ENCODE results near the gene LRCH1. TPM values are rescaled to one million over a fixed set of nuclear protein-coding genes. Genes with fewer than 3 reads are reported as not detected.

LRCH1 gene
- total RNA-seq, 1 experiment from 2014 or later: 11.7 TPM

DNA sequence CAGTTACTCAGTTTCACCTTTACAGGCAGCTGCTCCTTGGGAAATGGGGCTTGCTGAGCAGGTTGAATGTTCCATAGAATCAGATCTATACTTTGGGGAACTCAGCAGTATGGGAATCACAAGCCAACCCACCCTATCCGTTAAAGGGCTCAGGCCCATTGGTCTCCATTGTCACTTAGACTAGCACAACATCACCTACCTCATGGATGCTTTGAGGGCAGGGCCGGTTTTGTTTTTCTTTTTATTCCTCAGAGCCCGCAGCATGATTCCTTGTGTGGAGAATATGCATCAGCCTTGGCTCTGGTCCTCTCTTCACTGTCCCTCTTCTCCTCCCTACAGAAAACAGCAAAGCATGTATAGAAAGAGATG, 48.0 kb downstream of the LRCH1 start:
- H3K36me3 Mint-ChIP-seq (ENCODE audit: insufficient read depth, unreplicated experiment): no peaks in the 10 kb centered on the region
- CTCF ChIA-PET: no interaction called here
- H3K27ac Mint-ChIP-seq (ENCODE audit: unreplicated experiment): peak overlapping the region; percentile 63
- no peak for DNase-seq
- H3K9me3 Mint-ChIP-seq (ENCODE audit: low read depth, unreplicated experiment): no peaks in the 10 kb centered on the region
- H3K4me1 Mint-ChIP-seq (ENCODE audit: low read depth, unreplicated experiment): peaks cover 42% of the 10 kb centered on the region
- TF ChIP-seq, protein P1, sequence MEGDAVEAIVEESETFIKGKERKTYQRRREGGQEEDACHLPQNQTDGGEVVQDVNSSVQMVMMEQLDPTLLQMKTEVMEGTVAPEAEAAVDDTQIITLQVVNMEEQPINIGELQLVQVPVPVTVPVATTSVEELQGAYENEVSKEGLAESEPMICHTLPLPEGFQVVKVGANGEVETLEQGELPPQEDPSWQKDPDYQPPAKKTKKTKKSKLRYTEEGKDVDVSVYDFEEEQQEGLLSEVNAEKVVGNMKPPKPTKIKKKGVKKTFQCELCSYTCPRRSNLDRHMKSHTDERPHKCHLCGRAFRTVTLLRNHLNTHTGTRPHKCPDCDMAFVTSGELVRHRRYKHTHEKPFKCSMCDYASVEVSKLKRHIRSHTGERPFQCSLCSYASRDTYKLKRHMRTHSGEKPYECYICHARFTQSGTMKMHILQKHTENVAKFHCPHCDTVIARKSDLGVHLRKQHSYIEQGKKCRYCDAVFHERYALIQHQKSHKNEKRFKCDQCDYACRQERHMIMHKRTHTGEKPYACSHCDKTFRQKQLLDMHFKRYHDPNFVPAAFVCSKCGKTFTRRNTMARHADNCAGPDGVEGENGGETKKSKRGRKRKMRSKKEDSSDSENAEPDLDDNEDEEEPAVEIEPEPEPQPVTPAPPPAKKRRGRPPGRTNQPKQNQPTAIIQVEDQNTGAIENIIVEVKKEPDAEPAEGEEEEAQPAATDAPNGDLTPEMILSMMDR (IDR thresholded peaks at IDR 0.05; ENCODE audit: unreplicated experiment): no peak
- intact Hi-C loops (cut with micrococcal nuclease; ENCODE audit: unreplicated experiment): loop anchor here (5.0 kb wide), 1 partner anchor 49 kb away; the partner anchor contains the start of gene LRCH1
- no TSS peak for BruUV-seq (replicated peaks)
- H3K27me3 Mint-ChIP-seq (ENCODE audit: unreplicated experiment): no peaks in the 10 kb centered on the region
- H3K4me3 Mint-ChIP-seq (ENCODE audit: low read depth, unreplicated experiment): peak overlapping the region; percentile 17

DNA sequence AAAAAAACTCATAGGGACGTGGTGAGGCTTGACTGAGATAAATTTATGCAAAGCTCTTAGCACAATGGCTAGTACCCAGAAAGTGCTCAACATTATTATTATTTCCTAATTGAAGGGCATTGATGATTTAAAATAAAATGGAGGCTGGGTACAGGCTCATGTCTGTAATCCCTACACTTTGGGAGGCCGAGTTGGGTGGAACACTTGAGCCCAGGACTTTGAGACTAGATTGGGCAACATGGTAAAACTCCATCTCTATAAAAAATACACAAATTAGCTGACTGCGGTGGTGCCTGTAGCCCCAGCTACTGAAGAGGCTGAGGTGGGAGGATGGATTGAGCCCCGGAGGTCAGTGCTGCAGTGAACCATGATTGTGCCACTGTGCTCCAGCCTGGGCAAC, 49.6 kb downstream of the LRCH1 start:
- TF ChIP-seq, protein P1 (IDR thresholded peaks at IDR 0.05; ENCODE audit: unreplicated experiment): no peak
- Mint-ChIP-seq H3K36me3 (ENCODE audit: insufficient read depth, unreplicated experiment) (no peaks in the 10 kb centered on the region), H3K4me1 (ENCODE audit: low read depth, unreplicated experiment) (peaks cover 51% of the 10 kb centered on the region), H3K27ac (ENCODE audit: unreplicated experiment) (no peak overlapping the region), H3K4me3 (ENCODE audit: low read depth, unreplicated experiment) (no peak overlapping the region), H3K27me3 (ENCODE audit: unreplicated experiment) (no peaks in the 10 kb centered on the region), H3K9me3 (ENCODE audit: low read depth, unreplicated experiment) (no peaks in the 10 kb centered on the region)
- CTCF ChIA-PET: no interaction called here
- DNase-seq: no peak
- BruUV-seq (replicated peaks): no TSS peak
- intact Hi-C loops (cut with micrococcal nuclease; ENCODE audit: unreplicated experiment): loop anchor here (5.0 kb wide), 1 partner anchor 50 kb away; the partner anchor contains the start of gene LRCH1

DNA sequence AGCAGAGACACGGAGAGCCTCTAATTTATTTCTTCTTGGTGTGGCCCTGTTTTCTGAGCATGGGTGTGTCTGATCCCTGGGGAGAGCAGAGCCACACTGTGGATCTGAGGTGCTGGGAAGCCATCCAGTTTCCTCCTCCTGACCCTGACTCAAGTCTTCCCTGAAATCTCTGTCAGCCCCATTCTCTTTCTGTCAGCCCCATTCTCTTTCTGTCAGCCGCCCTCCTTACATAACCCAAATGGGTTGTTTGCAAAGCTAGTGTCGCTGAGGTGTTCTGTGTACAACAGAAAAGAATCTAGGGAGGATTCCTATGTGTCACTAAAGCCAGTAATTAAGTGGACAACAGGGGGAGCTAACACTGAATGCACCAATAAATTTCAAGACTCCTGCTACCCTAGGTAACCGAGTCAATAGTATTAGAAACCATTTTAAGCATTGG, 50.2 kb downstream of the LRCH1 start:
- Mint-ChIP-seq H3K36me3 (ENCODE audit: insufficient read depth, unreplicated experiment) (no peaks in the 10 kb centered on the region), H3K9me3 (ENCODE audit: low read depth, unreplicated experiment) (no peaks in the 10 kb centered on the region), H3K27me3 (ENCODE audit: unreplicated experiment) (no peaks in the 10 kb centered on the region), H3K4me1 (ENCODE audit: low read depth, unreplicated experiment) (peaks cover 58% of the 10 kb centered on the region), H3K27ac (ENCODE audit: unreplicated experiment) (no peak overlapping the region), H3K4me3 (ENCODE audit: low read depth, unreplicated experiment) (no peak overlapping the region)
- CTCF ChIA-PET: no interaction called here
- TF ChIP-seq, protein P1 (IDR thresholded peaks at IDR 0.05; ENCODE audit: unreplicated experiment): peak; percentile 22
- no peak for DNase-seq
- intact Hi-C loops (cut with micrococcal nuclease; ENCODE audit: unreplicated experiment): loop anchor here (5.0 kb wide), 1 partner anchor 51 kb away; the partner anchor contains the start of gene LRCH1
- no TSS peak for BruUV-seq (replicated peaks)

DNA sequence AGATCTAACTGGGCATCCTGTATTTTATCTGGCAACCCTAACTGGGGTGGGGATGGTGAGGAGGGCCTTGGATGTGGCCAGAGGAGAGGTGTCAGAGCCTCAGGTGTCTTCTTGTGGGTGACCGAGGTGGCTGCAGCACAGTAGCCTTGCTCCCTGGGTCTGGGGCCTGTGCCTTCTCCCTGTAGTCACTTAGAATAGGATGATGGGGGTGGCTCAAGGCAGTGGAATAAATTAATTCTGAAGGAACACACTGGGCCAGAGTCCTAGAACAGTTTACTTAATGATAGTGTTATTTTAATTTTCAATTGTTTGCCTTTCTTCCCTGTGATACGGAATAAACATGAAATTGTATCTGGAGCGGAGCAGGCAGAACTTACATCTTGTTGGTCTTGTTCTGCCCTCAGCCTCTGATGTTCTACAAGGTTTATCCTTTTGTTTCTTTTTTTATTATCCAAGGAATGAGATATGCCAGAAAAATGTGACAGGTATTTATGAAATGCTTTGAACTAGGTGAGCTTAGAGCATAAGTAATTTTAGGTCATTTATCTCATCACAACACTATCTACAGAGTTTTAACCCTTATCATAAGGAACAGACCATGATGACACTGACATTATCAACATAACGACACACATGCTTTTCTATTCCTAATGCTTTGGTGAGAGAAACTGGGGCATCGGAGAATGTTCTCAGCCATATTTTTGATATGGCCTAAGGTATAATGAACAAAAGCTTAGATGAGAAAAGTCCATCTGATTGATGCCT, 51.4 kb downstream of the LRCH1 start:
- CTCF ChIA-PET: no interaction called here
- no TSS peak for BruUV-seq (replicated peaks)
- Mint-ChIP-seq H3K4me1 (ENCODE audit: low read depth, unreplicated experiment) (peaks cover 70% of the 10 kb centered on the region), H3K27ac (ENCODE audit: unreplicated experiment) (no peak overlapping the region), H3K27me3 (ENCODE audit: unreplicated experiment) (no peaks in the 10 kb centered on the region), H3K36me3 (ENCODE audit: insufficient read depth, unreplicated experiment) (no peaks in the 10 kb centered on the region), H3K9me3 (ENCODE audit: low read depth, unreplicated experiment) (no peaks in the 10 kb centered on the region), H3K4me3 (ENCODE audit: low read depth, unreplicated experiment) (no peak overlapping the region)
- TF ChIP-seq, protein P1 (IDR thresholded peaks at IDR 0.05; ENCODE audit: unreplicated experiment): no peak
- DNase-seq: no peak
- intact Hi-C loops (cut with micrococcal nuclease; ENCODE audit: unreplicated experiment): loop anchor here (5.0 kb wide), 1 partner anchor 52 kb away; the partner anchor contains the start of gene LRCH1
